DMS 273 (cell line): ENCODE results near the gene ARL5C.

Source experiments
- DNase-seq: peaks from one replicate; lab custom pipeline; 2025; ENCODE audit not compliant: unreplicated experiment; lab: John Stamatoyannopoulos, UW

The ARL5C gene

DNA sequence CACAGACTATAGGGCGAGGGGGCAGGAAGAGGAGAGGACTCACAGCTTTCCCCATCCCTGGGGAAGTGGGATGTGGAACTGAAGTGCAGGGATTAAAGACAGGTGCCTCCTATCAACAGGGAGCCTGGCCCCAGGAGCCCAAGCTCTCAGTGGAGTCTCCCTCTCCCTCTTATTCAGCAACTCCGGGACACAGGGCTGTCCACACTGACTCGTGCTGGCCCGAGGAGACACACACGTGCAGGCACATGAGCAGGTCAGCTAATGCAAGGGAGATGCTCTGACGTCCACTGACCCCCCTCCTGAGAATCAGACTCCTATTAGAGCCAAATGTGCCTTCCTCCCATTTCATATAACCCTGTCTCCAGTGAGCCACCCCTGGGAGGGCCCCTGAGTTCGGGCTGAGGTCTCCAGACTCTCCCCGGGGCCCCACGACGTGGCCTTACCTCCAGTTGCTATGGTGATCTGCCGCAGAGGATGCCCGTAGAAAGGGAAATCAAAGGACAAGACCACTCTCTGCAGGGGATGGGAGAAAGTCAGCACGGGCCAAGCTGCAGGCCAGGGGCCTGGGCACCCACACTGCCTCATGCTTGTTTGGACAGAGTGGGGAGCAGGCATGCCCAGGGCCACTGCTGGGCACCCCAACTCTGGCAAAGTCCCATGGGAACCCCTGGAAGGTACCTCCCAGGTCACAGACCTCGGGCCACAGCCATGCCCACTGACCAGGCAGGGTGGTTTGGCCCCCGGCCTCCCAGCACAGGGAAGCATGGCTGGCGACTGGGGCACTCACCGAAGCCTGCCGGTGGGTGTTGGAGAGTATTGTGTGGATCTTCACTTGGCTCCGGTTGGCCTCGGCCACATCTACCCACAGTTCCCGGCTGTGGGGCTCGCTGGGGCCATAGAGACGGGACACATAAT is 57.2 kb downstream of the ARL5C start:
- no peak for DNase-seq

DNA sequence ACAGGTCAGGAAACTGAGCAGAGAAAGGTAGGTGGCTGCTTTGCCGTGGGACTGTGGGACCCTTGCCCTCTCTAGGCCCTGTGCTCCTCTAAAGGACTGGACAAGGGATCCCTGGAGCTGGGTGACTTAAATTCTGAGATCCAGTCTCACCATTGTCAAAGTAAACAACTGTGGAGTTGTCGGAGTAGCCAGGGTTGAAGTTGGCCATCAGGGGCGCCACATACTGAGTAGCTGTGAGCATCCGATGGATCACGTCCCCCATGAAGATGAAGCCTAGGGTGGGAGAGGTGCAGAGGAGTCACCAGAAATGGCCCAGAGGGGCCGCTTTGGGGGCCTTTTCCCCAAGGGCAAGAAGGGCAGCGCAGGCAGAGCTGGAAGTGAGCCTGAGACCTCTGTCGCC is 58.0 kb downstream of the ARL5C start:
- DNase-seq, result no peak

DNA sequence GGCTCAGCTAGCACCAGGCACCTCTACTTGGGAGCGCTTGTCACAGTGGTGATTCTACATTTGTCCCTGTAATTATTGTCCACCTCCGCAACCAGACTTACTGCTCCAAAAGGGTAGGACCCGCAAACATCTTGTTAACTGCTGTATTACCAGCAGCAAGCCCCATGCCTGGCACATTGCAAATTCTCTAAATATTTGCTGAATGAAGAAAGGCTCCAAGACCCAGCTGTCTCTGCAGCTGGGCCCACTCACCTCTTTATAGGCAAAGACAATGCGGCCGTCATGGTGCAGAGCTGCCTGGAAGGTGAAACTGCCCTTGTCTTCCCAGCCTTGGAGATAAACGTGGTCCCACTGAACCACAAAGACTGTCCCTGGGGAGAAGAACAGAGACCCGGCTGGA is 58.8 kb downstream of the ARL5C start:
- DNase-seq, result no peak
